Heart right ventricle (tissue), 16 donors: ENCODE results near the gene PRKCQ. TPM values are rescaled to one million over a fixed set of nuclear protein-coding genes. Genes with fewer than 3 reads are reported as not detected.

ENCODE experiments used
- ATAC-seq, 8 donors: fragments of 200-7000 bp; cut with Tn5 transposase; one replicate each; pipeline ENCODE4 v1.9.1; 2020; ENCODE audit warnings: mild to moderate bottlenecking in 8 of 8, moderate library complexity in 8 of 8, moderate number of reproducible peaks in 1 of 8
- DNase-seq, 2 donors: peaks; one replicate each; pipeline ENCODE4 v3.0.0-alpha.2; 2020
- H3K27ac ChIP-seq, 10 donors: fragments of 200-600 bp; sonication (generic) in 2 of 10; one replicate each; pipeline versions ENCODE4 v1.5.0 to v1.8.0; 2020 to 2022; ENCODE audit warnings: mild to moderate bottlenecking in 3 of 10
- H3K27me3 ChIP-seq, 7 donors: fragments of 200-600 bp; one replicate each; pipeline ENCODE4 v1.8.0; 2021 to 2022; ENCODE audit warnings: mild to moderate bottlenecking in 2 of 7
- H3K36me3 ChIP-seq, 9 donors: fragments of 200-600 bp; sonication (generic) in 1 of 9; one replicate each; pipeline versions ENCODE4 v1.5.0 to v1.8.0; 2020 to 2022; ENCODE audit warnings: mild to moderate bottlenecking in 2 of 9
- H3K4me1 ChIP-seq, 9 donors: fragments of 200-600 bp; sonication (generic) in 1 of 9; one replicate each; pipeline versions ENCODE4 v1.5.0 to v1.8.0; 2020 to 2022; ENCODE audit warnings: mild to moderate bottlenecking in 4 of 9
- H3K4me3 ChIP-seq, 10 donors: fragments of 200-600 bp; sonication (generic) in 2 of 10; one replicate each; pipeline versions ENCODE4 v1.5.0 to v1.8.0; 2020 to 2022; ENCODE audit warnings: mild to moderate bottlenecking in 7 of 10, moderate library complexity in 2 of 10
- H3K9me3 ChIP-seq, 11 donors: fragments of 200-600 bp in 10 of 11; sonication (generic) in 2 of 11; one replicate each; pipeline versions ENCODE4 v1.5.0 to v1.8.0; 2013 to 2022; ENCODE audit warnings: mild to moderate bottlenecking in 2 of 11, control low read depth in 1 of 11, moderate library complexity in 1 of 11
- WGBS, 2 donors: extraction: QIAGEN DNeasy Blood & Tissue Kit; methylation state at CpG; one replicate each; pipeline ENCODE4 v1.1.7; 2013; ENCODE audit warnings: inconsistent platforms in 1 of 2; 5-methylcytosine and 5-hydroxymethylcytosine counted together
- intact Hi-C, 10 donors: fragments of 100-400 bp; cut with DNase I; formaldehyde crosslinking; loops; one replicate each; pipeline versions ENCODE4 v1.11.1 to v1.14.2; 2022
- polyA plus RNA-seq, 2 donors: library from polyadenylated mRNA; stranded (reverse); fragments of 200-250 nt; gene quantifications; one replicate each; pipeline ENCODE4 v1.2.3, GENCODE V29; 2013
- total RNA-seq, 10 donors: library from RNA; stranded (reverse); fragmentation: NEBNext Ultra II Directional in 3 of 10; extraction: Animal tissue kit (Norgen Biotek cat#: 25700) in 3 of 10; gene quantifications; one replicate each; pipeline versions ENCODE4 v1.2.1 to v1.2.4, GENCODE V29; 2021 to 2023
- TF ChIP-seq, protein P1 (sequence below), 9 donors: fragments of 200-600 bp; sonication (generic) in 2 of 9; IDR thresholded peaks; one replicate each; pipeline versions ENCODE4 v1.5.0 to v1.8.0; 2021 to 2022; ENCODE audit warnings: antibody characterized with exemption in 9 of 9, mild to moderate bottlenecking in 5 of 9, moderate library complexity in 1 of 9
- donor health status: Arrhythmogenic right ventricular cardiomyopathy.
- donor health status: ischemic (EF 13 %, LVEDD 7.1; RV severe dilation, severe dysfunction).
- donor health status: healthy with polysubstance abuse.
- donor health status: DM: no; HTN: yes; CAD: no.
- donor health status: DM: no; HTN: no; CAD: no.
- donor health status: ischemic (EF 25% LVEDD 6.9; RV normal size, moderate dysfunction).
- donor health status: ischemic (EF 25% LVEDD 5.7; RV mildly dilated, moderate dysfunction).
- donor health status: healthy.
- donor health status: DM: yes; HTN: yes; CAD: no.
- donor health status: Ischemic cardiomyopathy.
- donor health status: ischemic (EF 35%, LVEDD 5.7; RV mildly dilated, moderate dysfunction).
- donor health status: nonischemic (EF 11% LVEDD 7.7; RV severe dilation, severe dysfunction).
- donor health status: DM: yes; HTN: yes; CAD: no.
- donor health status: PGD.
- donor health status: ischemic (EF 29% LVEDD 5.4; RV normal size, mild dysfunction).
- donor health status: nonischemic (EF 23%, LVEDD 6.1; RV moderate dilation, normal function).

The PRKCQ gene
- total and polyA plus RNA-seq, 12 donors: 0.04 to 2.0 (median 0.27) TPM; not detected in 2

GRCh38 chr10:6530966-6531365, 49.1 kb downstream of the PRKCQ start:
- intact Hi-C loops: no loop called here
- 53 to 54% methylated on average over 4 of the region's 4 CpGs for WGBS, 2 donors

DNA sequence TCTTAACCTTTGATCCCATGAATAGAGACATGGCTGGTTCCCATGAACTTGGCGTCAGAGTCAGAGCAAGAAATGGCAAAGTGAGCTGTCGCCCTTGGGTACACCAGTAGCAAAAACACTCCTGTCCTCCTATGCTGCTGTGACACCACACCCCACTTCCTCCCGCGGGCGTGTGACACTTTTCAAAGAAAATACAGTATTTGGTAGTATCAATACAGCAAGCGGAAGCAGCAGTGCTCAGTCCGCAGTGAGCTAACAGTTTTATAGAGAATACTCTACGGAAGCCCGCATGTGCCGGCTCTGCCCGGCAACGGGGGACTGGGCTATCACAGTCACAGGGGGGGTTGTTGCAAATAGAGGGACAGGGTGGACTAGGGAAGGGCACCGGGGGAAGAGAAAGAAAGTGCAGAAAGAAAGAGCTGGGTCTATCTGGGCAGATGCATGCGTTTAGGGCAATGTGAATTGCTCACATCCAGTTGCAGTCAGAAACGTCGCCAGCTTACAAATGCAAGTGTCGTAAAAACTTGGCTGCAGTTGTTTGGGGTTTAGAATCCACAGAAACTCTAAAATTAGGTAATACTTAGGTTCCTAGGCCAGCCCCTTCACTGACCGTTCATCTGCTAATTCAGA, 49.8 kb downstream of the PRKCQ start:
- DNase-seq (peak in 1 of 2 donors; percentile 13), ATAC-seq (peak in 1 of 8 donors; percentile 38)
- H3K9me3 ChIP-seq: no peaks in the 10 kb centered on the region
- 80 to 87% methylated on average over 18 of the region's 18 CpGs for WGBS, 2 donors
- H3K36me3 ChIP-seq: no peaks in the 10 kb centered on the region
- H3K4me3 ChIP-seq: no peak overlapping the region
- TF ChIP-seq, protein P1, sequence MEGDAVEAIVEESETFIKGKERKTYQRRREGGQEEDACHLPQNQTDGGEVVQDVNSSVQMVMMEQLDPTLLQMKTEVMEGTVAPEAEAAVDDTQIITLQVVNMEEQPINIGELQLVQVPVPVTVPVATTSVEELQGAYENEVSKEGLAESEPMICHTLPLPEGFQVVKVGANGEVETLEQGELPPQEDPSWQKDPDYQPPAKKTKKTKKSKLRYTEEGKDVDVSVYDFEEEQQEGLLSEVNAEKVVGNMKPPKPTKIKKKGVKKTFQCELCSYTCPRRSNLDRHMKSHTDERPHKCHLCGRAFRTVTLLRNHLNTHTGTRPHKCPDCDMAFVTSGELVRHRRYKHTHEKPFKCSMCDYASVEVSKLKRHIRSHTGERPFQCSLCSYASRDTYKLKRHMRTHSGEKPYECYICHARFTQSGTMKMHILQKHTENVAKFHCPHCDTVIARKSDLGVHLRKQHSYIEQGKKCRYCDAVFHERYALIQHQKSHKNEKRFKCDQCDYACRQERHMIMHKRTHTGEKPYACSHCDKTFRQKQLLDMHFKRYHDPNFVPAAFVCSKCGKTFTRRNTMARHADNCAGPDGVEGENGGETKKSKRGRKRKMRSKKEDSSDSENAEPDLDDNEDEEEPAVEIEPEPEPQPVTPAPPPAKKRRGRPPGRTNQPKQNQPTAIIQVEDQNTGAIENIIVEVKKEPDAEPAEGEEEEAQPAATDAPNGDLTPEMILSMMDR (IDR thresholded peaks at IDR 0.05): no peak
- intact Hi-C loops: no loop called here
- H3K4me1 ChIP-seq: no peaks in the 10 kb centered on the region
- peaks cover 0 to 17% (median 5%) of the 10 kb centered on the region in 7 donors for H3K27me3 ChIP-seq
- H3K27ac ChIP-seq: peak overlapping the region in 1 of 10 donors; percentile 71

More at GRCh38 chr10:6530966-6531365, 49.1 kb downstream of the PRKCQ start:
- no peak for ATAC-seq
- TF ChIP-seq, protein P1 (IDR thresholded peaks at IDR 0.05): no peak
- H3K27ac ChIP-seq: peak overlapping the region in 1 of 10 donors; percentile 71
- no peak for DNase-seq
- no peaks in the 10 kb centered on the region for H3K9me3 ChIP-seq
- H3K4me3 ChIP-seq: no peak overlapping the region
- no peaks in the 10 kb centered on the region for H3K36me3 ChIP-seq
- peaks cover 0 to 18% (median 3%) of the 10 kb centered on the region in 7 donors for H3K27me3 ChIP-seq
- H3K4me1 ChIP-seq: no peaks in the 10 kb centered on the region

- DNase-seq (no peak), ATAC-seq (no peak)
- no peaks in the 10 kb centered on the region for H3K4me1 ChIP-seq
- WGBS, 2 donors: 73 to 83% methylated on average over 12 of the region's 12 CpGs
- intact Hi-C loops: no loop called here
- no peak overlapping the region for H3K27ac ChIP-seq
- no peaks in the 10 kb centered on the region for H3K36me3 ChIP-seq
- TF ChIP-seq, protein P1 (IDR thresholded peaks at IDR 0.05): no peak
- H3K27me3 ChIP-seq: peaks cover 0 to 18% (median 5%) of the 10 kb centered on the region in 7 donors
- H3K9me3 ChIP-seq: no peaks in the 10 kb centered on the region
- H3K4me3 ChIP-seq: no peak overlapping the region
Measured at GRCh38 chr10:6528198-6528950, 51.7 kb downstream of the PRKCQ start.

GRCh38 chr10:6525599-6526165, 54.4 kb downstream of the PRKCQ start:
- H3K27me3 ChIP-seq: peaks cover 0 to 17% (median 0%) of the 10 kb centered on the region in 7 donors
- WGBS, 2 donors: 67 to 75% methylated on average over 4 of the region's 4 CpGs
- no peak overlapping the region for H3K27ac ChIP-seq
- intact Hi-C loops: no loop called here
- ATAC-seq: no peak
- no peak for DNase-seq
- H3K9me3 ChIP-seq: no peaks in the 10 kb centered on the region
- no peak overlapping the region for H3K4me3 ChIP-seq
- H3K36me3 ChIP-seq: no peaks in the 10 kb centered on the region
- TF ChIP-seq, protein P1 (IDR thresholded peaks at IDR 0.05): no peak
- no peaks in the 10 kb centered on the region for H3K4me1 ChIP-seq
